GM04504 (cell line): Measurements from ENCODE around the gene MAPK14.
"Not testable (repeated sequence)": the region's sequence is repeated elsewhere in the genome, so short reads cannot be mapped to it uniquely, and the experiment has no call there.

Experiments
- DNase-seq: peaks from one replicate; pipeline ENCODE4 v3.0.0-alpha.2; 2012; ENCODE audit warnings: low read depth

The MAPK14 gene

DNA sequence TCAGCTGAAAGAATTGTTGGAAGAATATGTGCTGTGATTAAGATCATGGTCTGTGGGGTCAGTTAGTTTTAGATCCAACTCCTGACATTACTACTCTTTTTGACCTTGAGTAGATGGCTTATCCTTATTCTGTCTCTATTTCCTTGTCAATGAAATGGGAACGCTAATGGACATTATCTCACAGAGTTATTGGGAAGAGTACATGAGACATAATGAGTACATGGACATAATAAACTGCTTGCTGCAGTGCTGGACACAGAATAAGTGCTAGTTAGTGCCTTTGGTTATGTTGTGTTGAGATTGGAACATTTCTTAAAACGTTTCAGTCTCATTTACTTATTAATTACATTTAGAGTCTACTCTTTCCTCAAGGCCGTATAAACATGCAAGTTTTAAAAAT, 42.6 kb downstream of the MAPK14 start:
- no peak for DNase-seq

DNA sequence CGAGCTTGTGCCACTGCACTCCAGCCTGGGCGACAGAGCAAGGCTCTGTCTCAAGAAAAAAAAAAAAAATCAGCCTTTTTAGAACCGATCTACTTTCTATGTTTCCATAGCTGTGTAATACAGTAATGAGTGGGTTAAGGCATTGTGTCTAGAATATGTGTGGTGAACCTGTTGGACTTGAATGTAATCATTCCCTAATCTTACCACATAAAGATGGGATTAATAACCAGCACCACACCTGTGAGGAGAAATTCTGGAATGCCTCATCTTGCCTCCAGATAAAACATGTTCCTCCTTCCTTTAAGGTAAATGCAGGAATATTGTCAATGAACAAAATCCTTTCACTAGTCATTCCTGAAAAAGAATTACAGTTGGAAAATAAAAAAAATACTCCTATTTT, 43.7 kb downstream of the MAPK14 start:
- DNase-seq: no peak

DNA sequence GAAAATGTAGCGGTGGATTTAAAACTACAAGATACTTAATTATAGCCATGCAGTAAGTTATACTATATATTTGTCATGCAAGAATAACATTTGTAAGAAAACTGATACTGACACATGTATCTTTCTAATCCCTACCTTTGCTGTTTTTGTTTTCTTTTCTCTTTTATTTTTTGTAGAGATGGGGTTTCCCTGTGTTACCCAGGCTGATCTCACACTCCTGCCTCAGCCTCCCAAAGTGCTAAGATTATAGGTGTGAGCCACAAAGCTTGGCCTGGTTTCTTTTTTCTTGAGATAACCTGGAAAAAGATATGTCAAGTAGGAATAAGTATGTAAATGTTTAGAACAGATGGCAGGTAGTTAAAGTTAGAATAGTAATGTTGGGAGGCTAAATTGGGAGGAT, 44.1 kb downstream of the MAPK14 start:
- no peak for DNase-seq

DNA sequence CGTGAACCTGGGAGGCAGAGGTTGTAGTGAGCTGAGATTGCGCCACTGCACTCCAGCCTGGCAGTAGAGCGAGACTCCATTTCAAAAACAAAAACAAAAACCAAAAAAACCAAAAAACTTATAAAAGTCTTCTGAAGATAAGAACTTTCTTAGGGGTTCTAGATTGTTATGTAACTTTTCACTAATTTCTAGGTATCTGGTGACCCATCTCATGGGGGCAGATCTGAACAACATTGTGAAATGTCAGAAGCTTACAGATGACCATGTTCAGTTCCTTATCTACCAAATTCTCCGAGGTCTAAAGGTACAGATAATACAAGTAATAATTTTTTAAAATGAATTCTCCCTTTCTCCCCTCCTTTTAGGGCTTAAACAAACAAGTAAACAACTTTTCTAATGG, 45.1 kb downstream of the MAPK14 start:
- DNase-seq: no peak

DNA sequence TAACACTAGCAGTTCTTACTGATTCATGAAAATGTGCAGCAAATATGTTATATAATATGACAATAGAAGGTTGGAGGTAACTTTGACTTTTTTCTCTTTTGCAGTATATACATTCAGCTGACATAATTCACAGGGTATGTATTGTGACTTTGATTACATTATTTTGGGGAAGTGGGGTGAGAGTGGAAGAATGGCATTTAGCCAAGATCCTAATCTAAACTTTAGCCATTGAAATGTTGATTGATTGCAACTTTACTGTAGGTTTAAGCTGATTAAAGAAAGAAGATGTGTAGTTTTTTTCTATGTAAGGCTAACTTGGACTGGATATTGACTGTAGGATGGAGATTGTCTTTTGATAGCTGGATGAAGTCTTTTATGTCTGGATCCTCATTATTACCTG, 46.0 kb downstream of the MAPK14 start:
- DNase-seq: no peak

DNA sequence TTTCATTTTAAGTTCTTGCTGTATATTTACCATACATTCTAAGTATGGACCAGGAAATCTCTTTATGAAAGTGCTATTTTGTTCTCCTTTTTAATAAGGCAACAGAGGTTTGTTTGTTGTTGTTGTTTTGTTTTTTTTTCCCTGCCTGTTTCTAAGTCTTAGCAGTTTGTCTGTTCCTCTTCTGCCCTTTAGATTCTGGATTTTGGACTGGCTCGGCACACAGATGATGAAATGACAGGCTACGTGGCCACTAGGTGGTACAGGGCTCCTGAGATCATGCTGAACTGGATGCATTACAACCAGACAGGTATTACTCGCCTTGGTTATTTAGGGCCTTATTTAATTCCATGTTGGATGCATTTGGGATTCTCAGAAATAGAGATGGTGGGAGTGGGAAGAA, 48.0 kb downstream of the MAPK14 start:
- no peak for DNase-seq

DNA sequence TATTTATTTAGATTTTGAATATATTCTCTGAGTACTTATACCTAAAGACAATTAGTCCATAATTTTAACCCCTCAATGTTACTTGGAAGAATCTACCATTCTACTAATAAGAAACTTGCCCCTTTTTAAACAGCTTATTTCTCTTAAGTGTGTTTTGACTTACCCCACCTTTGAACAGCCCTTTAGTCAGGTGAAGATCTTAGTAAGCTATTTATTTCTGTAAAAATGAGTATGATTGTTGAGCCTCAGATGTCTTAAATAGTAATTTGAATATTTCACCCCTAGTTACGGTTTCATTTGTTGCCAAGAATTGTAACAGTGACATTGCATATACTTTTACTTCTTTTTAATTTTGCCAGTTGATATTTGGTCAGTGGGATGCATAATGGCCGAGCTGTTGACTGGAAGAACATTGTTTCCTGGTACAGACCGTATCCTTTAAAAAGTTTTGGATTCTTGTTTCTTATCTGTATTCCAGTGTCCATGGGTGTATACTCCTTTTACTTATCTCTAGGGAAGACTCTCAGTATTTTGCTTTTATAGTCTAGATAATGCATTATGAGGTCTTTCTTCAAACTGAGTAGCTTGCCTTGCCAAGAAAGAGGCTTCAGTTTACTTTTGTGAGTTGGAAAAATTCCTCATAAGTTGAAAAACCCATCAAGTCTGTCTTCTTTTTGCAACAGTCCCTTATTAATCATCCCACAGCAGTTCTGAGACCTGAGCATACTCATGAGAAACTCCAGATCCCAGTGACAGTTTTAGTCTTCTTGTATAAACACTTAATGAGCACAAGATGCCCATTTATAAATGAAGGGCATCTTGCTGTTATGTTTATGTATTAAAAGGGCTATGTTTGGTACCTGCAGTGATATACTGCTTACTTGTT, 48.8 kb downstream of the MAPK14 start:
- DNase-seq: no peak

DNA sequence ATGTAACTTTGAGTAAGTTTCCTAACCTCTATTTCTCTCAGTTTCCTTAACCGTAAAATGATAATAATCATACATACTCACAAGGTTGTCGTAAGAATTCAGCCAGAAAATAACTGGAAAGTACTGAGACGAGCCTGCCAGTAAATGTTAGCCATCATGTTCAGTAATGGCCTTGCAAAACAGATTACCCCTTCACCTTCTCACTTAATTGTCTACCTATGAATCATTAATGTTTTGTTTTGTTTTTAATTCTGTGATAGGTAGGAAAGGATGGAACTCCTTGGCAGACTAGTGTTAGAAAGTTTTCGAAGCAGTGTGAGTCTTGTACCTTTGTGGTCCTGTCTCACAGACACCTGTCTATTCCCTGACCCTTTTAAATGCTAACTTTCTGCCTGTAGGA, 50.6 kb downstream of the MAPK14 start:
- no peak for DNase-seq

DNA sequence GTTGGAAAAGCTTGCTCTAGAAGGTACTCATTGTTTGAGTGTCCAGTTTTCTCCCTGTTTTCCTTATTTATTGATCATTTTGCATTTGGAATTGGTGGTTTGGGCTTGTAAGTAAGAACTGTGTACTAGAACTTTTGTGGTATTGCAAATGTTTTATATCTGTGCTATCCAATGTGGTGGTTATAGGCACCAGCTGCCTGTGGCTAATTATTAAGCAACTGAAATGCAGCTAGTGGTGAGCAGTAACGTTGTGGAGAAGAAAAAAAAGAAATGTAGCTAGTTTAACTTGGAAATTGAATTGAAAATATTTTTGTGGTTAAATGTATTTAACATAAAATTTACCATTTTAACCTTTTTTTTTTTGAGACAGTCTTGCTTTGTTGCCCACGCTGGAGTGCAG, 52.0 kb downstream of the MAPK14 start:
- no peak for DNase-seq

DNA sequence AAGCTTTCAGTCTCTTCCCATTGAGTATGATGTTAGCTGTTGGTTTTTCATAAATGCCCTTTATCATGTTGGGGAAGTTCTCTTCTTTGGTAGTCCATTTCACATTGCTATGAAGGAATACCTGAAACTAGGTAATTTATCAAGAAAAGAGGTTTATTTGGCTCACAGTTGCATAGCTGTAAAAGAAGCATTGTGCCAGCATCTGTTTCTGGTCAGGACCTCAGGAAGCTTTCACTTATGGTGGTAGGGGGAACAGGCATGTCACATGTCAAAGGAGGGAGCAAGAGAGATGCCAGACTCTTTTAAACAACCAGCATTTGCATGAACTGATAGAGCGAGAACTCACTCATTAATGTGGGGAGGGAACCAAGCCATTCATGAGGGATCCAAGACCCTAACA, 54.7 kb downstream of the MAPK14 start:
- no peak for DNase-seq

DNA sequence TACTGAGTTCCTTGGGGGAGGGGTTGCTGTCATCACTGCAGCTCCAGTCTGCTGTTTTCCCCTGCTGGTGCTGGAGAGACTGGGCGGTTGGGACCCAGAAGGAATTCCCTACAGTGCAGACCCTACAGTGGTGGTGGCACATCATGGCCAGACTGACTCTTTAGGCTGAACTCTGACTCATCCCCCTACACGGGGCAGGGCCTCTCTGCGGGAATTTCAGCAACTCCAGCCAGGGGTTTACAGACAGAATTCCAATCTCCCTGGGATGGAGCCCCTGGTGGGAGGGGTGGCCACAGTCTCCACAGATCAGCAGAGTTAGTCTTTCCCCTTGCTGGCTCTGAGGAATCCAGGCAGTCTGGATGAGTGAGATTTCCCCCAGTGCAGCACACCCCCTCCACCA, 55.8 kb downstream of the MAPK14 start:
- DNase-seq: no peak

DNA sequence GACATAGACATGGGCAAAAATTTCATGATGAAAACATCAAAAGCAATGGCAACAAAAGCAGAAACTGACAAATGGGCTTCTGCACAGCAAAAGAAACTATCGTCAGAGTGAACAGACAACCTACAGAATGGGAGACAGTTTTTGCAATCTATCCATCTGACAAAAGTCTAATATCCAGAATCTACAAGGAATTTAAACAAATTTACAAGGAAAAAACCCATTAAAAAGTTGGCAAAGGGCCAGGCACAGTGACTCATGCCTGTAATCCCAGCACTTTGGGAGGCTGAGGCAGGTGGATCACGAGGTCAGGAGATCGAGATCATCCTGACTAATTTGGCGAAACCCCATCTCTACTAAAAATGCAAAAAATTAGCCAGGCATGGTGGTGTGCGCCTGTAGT, 60.6 kb downstream of the MAPK14 start:
- not testable (repeated sequence) for DNase-seq

DNA sequence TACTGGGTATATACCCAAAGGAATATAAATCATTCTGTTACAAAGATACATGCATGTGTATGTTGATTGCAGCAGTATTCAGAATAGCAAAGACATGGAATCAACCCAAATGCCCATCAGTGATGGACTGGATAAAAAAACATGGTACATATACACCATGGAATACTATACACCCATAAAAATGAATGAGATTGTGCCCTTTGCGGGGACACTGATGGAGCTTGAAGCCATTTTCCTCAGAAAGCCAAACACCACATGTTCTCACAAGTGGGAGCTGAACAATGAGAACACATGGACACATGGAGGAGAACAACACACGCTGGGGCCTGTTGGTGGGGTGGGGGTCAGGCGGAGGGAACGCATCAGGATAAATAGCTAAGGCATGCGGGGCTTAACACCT, 61.4 kb downstream of the MAPK14 start:
- DNase-seq: no peak

DNA sequence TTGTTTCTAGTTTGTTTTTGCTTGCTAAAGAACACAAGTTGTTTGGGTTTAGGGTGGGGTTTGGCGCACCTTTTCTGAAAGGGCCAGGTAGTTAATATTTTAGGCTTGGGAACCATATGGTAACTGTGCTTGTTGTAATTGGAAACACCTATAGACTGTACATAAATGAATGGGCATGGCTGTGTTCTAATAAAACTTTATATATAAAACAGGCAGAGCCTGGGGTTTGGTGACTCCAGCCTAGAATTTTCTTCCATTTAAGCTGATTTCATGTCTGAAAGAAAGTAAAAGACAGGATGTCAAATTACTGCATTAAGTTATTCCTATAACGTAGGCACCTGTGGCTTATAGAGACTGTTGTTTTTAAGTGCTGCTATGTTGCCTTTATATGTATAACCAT, 66.6 kb downstream of the MAPK14 start:
- no peak for DNase-seq

DNA sequence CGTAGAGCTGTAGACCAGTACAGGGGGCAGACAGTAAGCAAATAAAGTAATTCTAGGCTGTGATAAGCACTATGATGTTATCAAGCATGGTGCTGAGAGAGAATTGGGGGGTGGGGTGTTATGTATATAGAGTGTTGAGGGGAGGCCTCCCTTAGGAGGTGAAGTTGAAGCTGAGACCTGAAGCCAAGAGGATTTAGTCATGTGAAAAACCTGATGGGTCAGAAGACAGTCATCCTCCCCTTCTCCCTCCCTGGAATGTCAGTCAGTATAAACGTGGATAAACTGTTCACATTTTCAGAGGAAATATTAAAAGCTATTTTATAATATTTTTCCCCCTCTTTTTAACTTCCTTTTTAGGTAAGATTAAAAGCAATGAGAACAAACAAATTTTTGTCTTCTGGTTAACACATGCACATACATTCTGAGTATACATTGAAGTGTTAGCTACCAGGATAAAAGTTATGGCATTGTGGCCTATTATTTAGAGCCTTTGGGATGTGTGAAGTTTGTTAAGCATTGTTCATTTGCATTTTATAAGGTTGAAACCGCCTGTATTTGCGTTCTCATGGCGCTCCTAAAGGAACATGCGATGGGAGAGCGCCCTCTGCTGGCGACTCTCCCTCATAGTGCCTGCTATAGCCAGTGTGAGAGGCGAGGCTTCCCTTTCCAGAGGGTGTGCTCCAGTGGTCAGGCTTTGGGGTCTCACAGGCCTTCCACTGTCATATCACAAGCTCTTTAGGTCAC, 67.3 kb downstream of the MAPK14 start:
- DNase-seq: peak; percentile 50

DNA sequence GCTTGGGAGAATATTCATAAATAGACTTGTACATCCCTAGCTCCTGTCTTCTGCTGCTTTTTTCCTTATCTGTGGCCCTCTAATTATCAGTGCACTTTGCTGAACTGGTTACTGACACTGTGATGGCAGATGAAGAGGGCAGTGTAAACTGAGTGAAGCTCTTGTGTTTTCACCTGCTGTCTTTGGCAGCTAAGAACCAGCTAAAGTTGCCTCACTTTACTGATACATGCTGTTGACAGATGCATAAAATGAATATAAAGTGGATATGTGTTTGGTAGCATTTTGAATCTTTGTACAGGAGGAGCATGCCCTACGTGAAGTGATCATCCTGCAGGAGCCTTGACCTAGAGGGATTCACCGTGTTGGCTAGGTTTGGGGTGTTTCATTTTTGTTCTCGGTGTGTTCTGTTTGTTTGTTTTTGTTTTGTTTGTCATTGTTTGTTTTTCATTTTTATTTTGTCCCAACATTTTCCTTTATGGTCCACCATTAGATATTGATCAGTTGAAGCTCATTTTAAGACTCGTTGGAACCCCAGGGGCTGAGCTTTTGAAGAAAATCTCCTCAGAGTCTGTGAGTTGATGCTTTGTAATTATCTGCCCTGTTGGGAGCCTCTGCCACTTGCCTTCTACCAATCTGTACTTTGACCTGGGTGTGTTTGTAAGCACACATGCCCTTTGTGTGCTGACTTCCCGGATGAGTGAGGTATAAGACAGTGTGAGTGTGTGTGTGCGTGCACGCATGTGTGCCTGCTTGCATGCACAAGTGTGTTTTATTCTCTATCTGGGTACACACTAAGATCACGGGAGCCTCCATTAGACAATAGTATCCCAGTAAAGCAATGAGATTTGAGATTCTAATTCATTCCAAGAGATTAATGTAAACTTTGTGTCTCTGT, 68.1 kb downstream of the MAPK14 start:
- no peak for DNase-seq

DNA sequence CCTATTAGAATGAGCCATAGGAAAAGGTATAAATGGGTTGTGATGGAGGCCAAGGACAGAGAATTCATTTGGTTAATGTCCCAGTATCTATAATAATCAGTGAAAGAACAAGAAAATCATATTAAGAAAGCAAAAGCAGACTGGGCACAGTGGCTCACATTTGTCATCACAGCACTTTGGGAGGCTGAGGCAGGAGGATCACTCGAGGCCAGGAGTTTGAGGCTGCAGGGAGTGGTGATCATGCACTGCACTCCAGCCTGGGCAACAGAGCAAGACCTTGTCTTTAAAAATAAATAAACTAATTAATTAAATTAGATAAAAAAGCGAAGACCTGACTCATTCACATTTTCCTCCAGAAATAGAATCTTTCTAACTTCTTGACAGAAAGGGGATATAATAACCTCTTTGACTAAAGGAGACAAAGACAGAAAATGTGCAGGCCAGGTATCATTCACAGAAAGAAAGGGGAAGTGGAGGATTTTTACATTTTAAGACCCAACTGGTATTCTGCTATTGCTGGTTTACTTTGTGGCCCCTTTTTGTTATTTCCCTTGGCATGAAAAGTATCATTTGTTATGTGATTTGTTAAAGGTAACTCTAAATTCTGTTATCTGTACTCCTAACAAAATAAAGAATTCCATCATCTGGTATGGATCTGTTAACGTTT, 70.8 kb downstream of the MAPK14 start:
- DNase-seq: no peak

DNA sequence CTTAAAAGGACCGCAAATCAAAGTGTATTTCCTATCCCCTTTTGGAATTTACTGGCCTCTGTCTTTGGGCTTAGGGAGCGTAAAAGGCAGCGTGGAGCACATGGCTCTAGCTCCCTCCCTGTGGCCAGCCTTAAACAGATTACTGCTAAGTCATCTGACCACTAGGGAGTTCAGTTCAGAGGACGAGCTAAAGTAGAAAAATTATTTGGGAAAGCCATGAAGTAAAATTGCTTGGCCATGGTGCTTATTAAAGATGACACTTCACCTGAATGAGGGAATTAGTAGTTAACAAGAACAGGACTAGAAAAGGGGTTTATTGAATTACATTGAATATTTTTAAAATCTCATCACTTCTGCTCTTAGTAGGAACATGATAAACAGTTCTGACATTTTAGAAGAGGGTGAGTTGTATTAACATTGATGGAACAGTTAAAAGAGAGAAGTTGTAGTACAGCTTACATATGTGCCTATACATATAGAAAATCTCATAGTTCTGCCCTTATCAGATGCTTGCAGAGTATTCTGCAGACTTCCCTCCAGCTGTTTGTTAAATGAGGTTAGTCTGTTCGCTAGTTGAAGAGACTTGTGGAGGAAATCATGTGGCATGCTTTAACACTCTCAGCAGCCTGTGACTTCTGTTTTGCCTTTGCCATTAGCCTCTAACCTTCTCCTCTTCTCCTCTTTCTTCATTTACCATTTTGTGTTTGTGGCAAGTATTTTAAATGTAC, 71.5 kb downstream of the MAPK14 start:
- DNase-seq: no peak

DNA sequence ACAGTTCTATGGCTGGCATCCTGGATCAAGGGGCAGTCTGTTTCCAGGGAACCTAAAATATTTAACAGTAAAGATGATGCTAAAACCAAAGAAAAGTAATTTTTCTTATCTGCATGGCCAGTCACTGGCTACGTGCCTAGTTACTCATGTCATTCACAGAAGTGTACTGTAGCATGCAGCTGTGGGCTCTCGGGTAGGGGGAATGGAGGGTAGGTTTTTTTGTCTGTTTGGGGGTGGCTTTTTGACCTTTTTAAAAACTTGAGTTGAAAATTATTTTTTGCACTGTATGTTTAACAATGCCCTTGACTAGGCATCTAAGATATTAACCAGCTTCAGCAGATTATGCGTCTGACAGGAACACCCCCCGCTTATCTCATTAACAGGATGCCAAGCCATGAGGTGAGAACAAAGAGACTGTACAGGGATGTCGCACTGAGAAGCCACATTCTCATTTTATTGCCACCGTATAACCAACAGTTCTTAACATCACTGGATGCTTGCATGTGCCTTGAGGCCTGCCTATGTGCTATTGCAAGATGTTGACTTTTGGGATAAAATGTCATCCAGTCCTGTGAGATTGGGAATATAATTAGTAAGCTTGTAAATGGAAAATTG, 72.4 kb downstream of the MAPK14 start:
- DNase-seq: no peak

DNA sequence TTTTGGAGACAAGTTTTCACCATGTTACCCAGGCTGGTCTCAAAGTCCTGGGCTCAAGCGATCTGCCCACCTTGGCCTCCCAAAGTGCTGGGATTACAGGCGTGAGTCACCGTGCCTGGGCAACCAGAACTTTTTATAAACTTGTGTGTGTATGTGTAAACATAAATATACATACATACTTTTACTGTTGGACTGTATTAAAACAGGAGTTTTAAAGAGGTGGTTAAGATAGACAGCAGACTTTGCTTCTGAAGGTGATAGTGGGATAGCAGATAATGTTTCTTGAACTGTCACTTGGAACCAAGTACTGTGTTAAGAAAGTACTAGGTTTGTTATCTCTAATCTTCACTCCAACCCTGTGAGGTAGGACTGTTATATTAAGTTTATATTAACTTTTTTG, 74.1 kb downstream of the MAPK14 start:
- no peak for DNase-seq

DNA sequence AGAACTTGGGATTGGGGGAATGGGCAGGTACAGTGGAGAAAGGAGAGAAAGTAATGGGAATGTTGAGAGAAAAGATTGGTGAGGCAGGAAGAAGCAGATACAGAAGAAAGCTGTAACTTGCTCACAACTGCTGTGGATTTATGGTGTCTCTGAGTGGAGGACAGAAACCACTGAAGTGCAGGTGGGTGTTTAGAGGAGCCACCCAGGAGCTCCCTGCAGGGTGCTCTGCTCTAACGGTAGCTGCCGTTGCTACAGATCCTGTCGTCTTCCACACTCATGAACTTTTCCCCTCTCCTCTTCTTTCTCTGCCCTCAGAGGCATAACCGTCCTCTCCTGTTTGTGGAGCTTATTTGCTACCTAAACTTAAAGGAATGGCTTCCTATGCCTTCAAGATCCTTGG, 75.2 kb downstream of the MAPK14 start:
- DNase-seq: no peak
